HG03159 (cell line): ENCODE results near the gene C1QL4.
"Not testable (repeated sequence)": the region's sequence is repeated elsewhere in the genome, so short reads cannot be mapped to it uniquely, and the experiment has no call there.

ENCODE experiments used
- ATAC-seq: cut with Tn5 transposase; IDR thresholded peaks from one replicate; pipeline ENCODE4 v1.9.1; 2021; ENCODE audit warnings: mild to moderate bottlenecking, moderate library complexity; ENCODE audit not compliant: unreplicated experiment

The C1QL4 gene

GRCh38 chr12:49282740-49283375, 54.1 kb downstream of the C1QL4 start:
- ATAC-seq: not testable (repeated sequence)
